ENCODE measurements around the gene DOK5. TPM values are rescaled to one million over a fixed set of nuclear protein-coding genes. Genes with fewer than 3 reads are reported as not detected.

DOK5 gene
- total and polyA plus RNA-seq, 9 of the 15 experiments (the other 6 are each of a cell fraction or from before 2014, with no cell fraction given): not detected

DNA sequence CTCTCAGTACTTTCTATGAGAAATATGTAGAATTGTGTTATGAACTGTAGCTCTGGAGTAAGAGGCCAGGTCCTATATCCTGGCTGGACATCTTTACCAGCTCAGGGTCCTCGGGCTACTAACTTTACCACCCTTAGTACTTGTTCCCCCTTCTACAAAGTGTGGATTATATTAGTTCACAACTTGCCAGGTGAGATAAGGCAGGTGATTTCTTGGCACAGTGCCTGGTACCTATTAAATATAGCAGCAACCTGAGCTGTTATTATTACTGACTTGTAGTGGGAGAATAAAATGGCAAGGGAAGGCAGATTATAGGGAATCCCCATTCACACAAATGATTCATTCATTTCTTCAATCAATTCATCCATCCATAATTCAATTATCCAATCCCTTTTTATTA lies 150.1 kb downstream of the DOK5 start (continued):
- TF ChIP-seq ZNF696 (CRISPR knock-in tag; conservative IDR thresholded peaks at IDR 0.05): no peak

- Histone ChIP-seq H2AFZ (ENCODE audit: low read depth, low read length) (no peak overlapping the region), H3K4me2 (ENCODE audit: insufficient read depth, low read length) (no peak overlapping the region), H3K9ac (ENCODE audit: insufficient read depth in 1 of 2, low read depth in 2 of 2, low read length in 2 of 2) (no peak overlapping the region), H3K4me3 (no peak overlapping the region), H3K27me3 (ENCODE audit: control insufficient read depth in 2 of 2, insufficient read depth in 2 of 2, low read length in 2 of 2) (no peaks in the 10 kb centered on the region), H3K79me2 (ENCODE audit: control insufficient read depth, insufficient read depth, low read length) (no peaks in the 10 kb centered on the region), H3K36me3 (ENCODE audit: control insufficient read depth, insufficient read depth, low read length) (no peaks in the 10 kb centered on the region), H4K20me1 (replicated peaks; ENCODE audit: control insufficient read depth, insufficient read depth, low read length) (no peaks in the 10 kb centered on the region), H3K27ac (ENCODE audit: extremely low read depth, low read depth, low read length) (no peak overlapping the region), H3K4me1 (replicated peaks in 1 of 2; ENCODE audit: control insufficient read depth in 2 of 2, insufficient read depth in 2 of 2, low read length in 2 of 2) (no peaks in the 10 kb centered on the region), H3K9me3 (replicated peaks; ENCODE audit: control insufficient read depth, insufficient read depth, low read depth, low read length) (no peaks in the 10 kb centered on the region), H3K9me1 (ENCODE audit: control insufficient read depth, insufficient read depth, low read length) (no peaks in the 10 kb centered on the region)
- CTCF ChIA-PET (ENCODE audit: low intra/inter-chr PET ratio): no interaction called here
- WGBS (ENCODE audit: insufficient coverage, low coverage, missing lambda C conversion rate): 0% methylated on average over 5 of the region's 5 CpGs
- DNase-seq (ENCODE audit: extremely low read depth in 1 of 4, low spot score in 3 of 4): no peak
- intact Hi-C loops (cut with micrococcal nuclease): no loop called here
- ATAC-seq: no peak
- no peak for FAIRE-seq
- POLR2A ChIA-PET: no interaction called here
- BruUV-seq (replicated peaks): no TSS peak
- in situ Hi-C loops (cut with MboI): loop anchor here (25.0 kb wide), 1 partner anchor 664 kb away; no protein-coding TSS in a partner anchor
- no peak for TF ChIP-seq CCNT2 (IDR thresholded peaks at IDR 0.05; ENCODE audit: borderline replicate concordance, extremely low read depth, insufficient read length, low read depth, low read length)
- TF ChIP-seq SMAD2 (IDR thresholded peaks at IDR 0.05; ENCODE audit: low read depth, low read length): no peak
- no peak for TF ChIP-seq KDM1A (IDR thresholded peaks at IDR 0.05)
- no peak for TF ChIP-seq ZNF165 (CRISPR knock-in tag; IDR thresholded peaks at IDR 0.05; ENCODE audit: borderline replicate concordance)
- TF ChIP-seq FOXP4 (CRISPR knock-in tag; IDR thresholded peaks at IDR 0.05; ENCODE audit: borderline replicate concordance): no peak
- no peak for TF ChIP-seq MEF2D (tag; conservative IDR thresholded peaks at IDR 0.05; ENCODE audit: low read depth)
- no peak for TF ChIP-seq NR1H2 (CRISPR knock-in tag; IDR thresholded peaks at IDR 0.05)
- TF ChIP-seq ZNF644 (tag; IDR thresholded peaks at IDR 0.05; ENCODE audit: low read depth): no peak
- TF ChIP-seq ZNF766 (CRISPR knock-in tag; conservative IDR thresholded peaks at IDR 0.05): no peak
- no peak for TF ChIP-seq KAT2B (IDR thresholded peaks at IDR 0.05; ENCODE audit: low read depth, low read length)
- no peak for TF ChIP-seq HCFC1 (IDR thresholded peaks at IDR 0.05; ENCODE audit: low read depth, low read length)
- no peak for TF ChIP-seq RBM17 (IDR thresholded peaks at IDR 0.05; ENCODE audit: borderline replicate concordance, low read depth, low read length)
- TF ChIP-seq, protein P1, sequence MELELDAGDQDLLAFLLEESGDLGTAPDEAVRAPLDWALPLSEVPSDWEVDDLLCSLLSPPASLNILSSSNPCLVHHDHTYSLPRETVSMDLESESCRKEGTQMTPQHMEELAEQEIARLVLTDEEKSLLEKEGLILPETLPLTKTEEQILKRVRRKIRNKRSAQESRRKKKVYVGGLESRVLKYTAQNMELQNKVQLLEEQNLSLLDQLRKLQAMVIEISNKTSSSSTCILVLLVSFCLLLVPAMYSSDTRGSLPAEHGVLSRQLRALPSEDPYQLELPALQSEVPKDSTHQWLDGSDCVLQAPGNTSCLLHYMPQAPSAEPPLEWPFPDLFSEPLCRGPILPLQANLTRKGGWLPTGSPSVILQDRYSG (tag; conservative IDR thresholded peaks at IDR 0.05; ENCODE audit: low read depth): no peak
- no peak for TF ChIP-seq PHTF2 (CRISPR knock-in tag; IDR thresholded peaks at IDR 0.05)
- TF ChIP-seq EGR1 (conservative IDR thresholded peaks at IDR 0.05): no peak
- no peak for TF ChIP-seq ILF3 (IDR thresholded peaks at IDR 0.05; ENCODE audit: borderline replicate concordance)
- TF ChIP-seq, protein P2, sequence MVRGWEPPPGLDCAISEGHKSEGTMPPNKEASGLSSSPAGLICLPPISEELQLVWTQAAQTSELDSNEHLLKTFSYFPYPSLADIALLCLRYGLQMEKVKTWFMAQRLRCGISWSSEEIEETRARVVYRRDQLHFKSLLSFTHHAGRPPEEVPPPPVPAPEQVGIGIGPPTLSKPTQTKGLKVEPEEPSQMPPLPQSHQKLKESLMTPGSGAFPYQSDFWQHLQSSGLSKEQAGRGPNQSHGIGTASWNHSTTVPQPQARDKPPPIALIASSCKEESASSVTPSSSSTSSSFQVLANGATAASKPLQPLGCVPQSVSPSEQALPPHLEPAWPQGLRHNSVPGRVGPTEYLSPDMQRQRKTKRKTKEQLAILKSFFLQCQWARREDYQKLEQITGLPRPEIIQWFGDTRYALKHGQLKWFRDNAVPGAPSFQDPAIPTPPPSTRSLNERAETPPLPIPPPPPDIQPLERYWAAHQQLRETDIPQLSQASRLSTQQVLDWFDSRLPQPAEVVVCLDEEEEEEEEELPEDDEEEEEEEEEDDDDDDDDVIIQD (CRISPR knock-in tag; IDR thresholded peaks at IDR 0.05): no peak
- no peak for TF ChIP-seq ZBTB17 (CRISPR knock-in tag; IDR thresholded peaks at IDR 0.05)
Observed at GRCh38 chr20:54626126-54626525, 150.7 kb downstream of the DOK5 start.

Data from K562 (cell line).